NCI-H146 (cell line): Measurements from ENCODE around the gene NAT10.

Experiments used
- DNase-seq: peaks from one replicate; lab custom pipeline; 2025; lab: John Stamatoyannopoulos, UW

NAT10 gene

GRCh38 chr11:34189191-34189590 lies 83.8 kb downstream of the NAT10 start:
- no peak for DNase-seq

DNA sequence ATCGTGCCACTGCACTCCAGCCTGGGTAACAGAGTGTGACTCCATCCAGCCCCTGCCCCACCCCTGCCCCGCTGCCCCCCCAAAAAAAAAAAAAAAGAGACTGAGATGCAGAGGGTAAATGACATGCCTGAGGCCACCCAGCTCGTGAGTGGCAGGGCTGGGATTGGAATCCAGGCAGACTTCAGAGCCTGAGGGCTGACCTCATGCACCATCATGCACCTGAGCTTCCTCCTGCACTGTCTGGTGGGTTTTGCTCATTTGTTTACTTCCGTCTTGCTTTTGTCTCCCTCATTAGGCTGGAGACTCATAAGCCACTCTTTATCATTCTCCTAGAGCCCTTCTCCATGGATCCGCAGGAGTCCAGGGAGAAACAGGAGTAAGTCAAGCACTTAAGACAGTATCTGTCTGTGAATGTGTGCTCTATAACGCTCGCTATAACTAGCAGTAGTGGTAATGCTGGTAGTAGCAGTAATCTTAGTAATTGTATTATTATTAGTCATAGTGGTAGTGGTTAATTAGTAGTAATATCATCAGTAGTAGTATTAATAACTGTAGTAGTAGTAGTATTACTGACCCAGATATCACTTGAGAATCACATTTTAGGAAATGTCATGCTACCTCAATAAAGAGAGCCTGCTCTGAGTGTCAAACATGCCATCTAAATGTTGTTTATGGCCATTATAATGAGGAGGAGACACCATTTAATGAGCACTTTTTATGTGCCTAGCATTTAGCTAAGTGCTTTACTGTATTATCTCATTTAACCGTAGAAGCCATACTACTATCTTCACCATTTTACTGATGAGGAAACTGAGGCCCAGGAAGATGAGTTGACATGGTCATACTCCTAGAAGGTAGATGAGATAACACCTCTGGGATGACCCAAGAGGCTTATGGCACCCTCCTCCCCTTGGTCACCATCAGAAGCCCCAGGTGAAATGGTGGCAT lies 85.0 kb downstream of the NAT10 start:
- no peak for DNase-seq

DNA sequence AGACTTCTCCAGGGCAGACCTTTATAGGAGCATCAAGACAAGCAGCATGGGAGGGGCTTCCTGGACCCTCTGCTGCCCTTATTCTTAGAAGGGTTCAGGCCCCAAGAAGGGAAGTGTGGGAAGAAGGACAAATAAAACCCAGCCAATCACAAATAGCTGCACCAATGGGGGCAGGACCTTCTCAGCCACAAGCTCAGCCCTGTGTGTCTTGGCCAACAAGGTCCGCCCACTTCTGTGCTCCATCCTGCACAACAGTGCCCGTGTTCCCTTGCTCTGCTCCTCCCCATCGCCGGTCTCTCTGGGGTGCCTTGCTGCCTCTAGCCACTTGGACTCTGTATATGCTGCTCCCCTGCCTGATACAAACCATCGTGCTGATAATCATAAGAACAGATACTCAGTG lies 86.1 kb downstream of the NAT10 start:
- DNase-seq = no peak

GRCh38 chr11:34192481-34193401 lies 87.3 kb downstream of the NAT10 start:
- DNase-seq = peak; percentile 25

DNA sequence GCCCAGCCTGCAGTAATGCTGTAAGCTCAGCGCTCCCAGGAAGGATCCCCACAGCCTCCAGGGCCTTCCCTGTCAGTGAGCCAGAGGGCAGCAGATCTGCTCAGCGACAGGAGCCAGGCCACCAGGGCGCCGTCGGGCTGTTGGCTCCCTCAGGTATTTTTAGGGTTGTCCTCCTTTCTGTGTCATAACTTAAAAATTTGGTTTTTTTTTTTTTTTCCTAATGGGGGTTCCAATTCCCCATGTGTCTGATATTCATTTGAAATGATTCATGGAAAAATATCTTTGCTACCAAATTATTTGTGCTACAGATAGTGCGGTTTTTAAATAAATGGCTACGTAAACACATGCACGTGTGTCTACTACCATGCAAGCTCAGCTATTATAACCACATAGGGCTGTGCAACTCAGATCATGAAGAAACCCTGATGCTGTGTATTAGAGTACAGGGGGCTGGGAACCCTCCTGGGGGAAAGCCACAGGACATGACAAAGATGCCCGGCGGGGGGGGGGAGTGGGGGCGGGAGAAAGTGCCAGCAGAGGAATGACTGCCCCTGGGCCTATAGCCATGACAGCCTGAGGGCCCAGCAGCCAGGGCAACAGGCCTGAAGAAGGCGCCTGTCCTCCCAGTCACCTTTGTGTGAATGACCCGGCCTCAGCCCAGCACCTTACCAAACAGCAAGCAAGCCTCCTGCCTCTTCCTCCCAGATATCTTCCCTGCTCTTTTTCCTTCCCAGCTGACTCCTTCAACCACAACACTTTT lies 89.3 kb downstream of the NAT10 start:
- no peak for DNase-seq
